Panc1 (cell line): ENCODE data around the gene CD58. TPM values are rescaled to one million over a fixed set of nuclear protein-coding genes. Genes with fewer than 3 reads are reported as not detected.

ENCODE experiments used
- ATAC-seq: fragments of 200-7000 bp; cut with Tn5 transposase; 2 replicates; pipeline ENCODE4 v1.9.1; 2020; ENCODE audit warnings: mild to moderate bottlenecking, moderate library complexity
- BruUV-seq: library from RNA; stranded (reverse); fragments of 400-500 nt; replicated peaks from 2 replicates; lab custom pipeline; 2021; lab: Mats Ljungman, UMichigan
- CTCF ChIA-PET: fragments of 300-600 bp; sonication (Branson Sonifier 250); formaldehyde crosslinking; loops from one replicate; lab custom pipeline; 2022; ENCODE audit warnings: antibody characterized with exemption; lab: Charles Lee
- POLR2A ChIA-PET: fragments of 300-600 bp; sonication (Branson Sonifier 250); formaldehyde crosslinking; loops from one replicate; lab custom pipeline; 2022; ENCODE audit warnings: antibody characterized with exemption; lab: Charles Lee
- DNase-seq: peaks from one replicate; pipeline ENCODE4 v3.0.0-alpha.2; 2010; ENCODE audit warnings: low read depth, low spot score
- H3K27ac ChIP-seq: 2 replicates; pipeline ENCODE4 v1.5.1; 2011; ENCODE audit warnings: mild to moderate bottlenecking, low read length, inconsistent platforms
- H3K27me3 ChIP-seq: fragments of 200-500 bp; sonication (Bioruptor generic); 2 replicates; pipeline ENCODE4 v1.6.0; 2014; ENCODE audit warnings: low read length, inconsistent platforms; ENCODE audit not compliant: control insufficient read depth, insufficient read depth
- H3K36me3 ChIP-seq: fragments of 200-500 bp; sonication (Bioruptor generic); 2 replicates; pipeline ENCODE4 v1.5.1; 2014; ENCODE audit warnings: inconsistent platforms, mild to moderate bottlenecking, low read length, moderate library complexity; ENCODE audit not compliant: control insufficient read depth, insufficient read depth
- H3K4me1 ChIP-seq: 2 replicates; pipeline ENCODE4 v1.5.1; 2011; ENCODE audit warnings: inconsistent platforms, mild to moderate bottlenecking, low read length, moderate library complexity; ENCODE audit not compliant: control insufficient read depth, insufficient read depth
- H3K4me3 ChIP-seq, 2 experiments: 2 replicates each; pipeline ENCODE4 v1.5.1; 2011 to 2012; ENCODE audit warnings: low read depth in 2 of 2, low read length in 2 of 2, mild to moderate bottlenecking in 2 of 2, inconsistent platforms in 1 of 2, moderate library complexity in 1 of 2
- H3K9me3 ChIP-seq: fragments of 200-500 bp; sonication (Bioruptor generic); 2 replicates; pipeline ENCODE4 v1.5.1; 2014; ENCODE audit warnings: low read depth, mild to moderate bottlenecking, inconsistent platforms, low read length, moderate library complexity; ENCODE audit not compliant: control insufficient read depth, insufficient read depth
- POLR2AphosphoS5 ChIP-seq: IDR thresholded peaks from 2 replicates; pipeline ENCODE4 v1.6.1; 2012; ENCODE audit warnings: mild to moderate bottlenecking, low read depth, low read length, moderate library complexity
- SIN3A ChIP-seq: IDR thresholded peaks from 2 replicates; pipeline ENCODE4 v1.6.1; 2012; ENCODE audit warnings: low read depth, mild to moderate bottlenecking, low read length, moderate library complexity, borderline replicate concordance; ENCODE audit not compliant: insufficient read depth
- TCF7L2 ChIP-seq: IDR thresholded peaks from 2 replicates; pipeline ENCODE4 v1.6.1; 2011; ENCODE audit warnings: mild to moderate bottlenecking, low read depth, low read length, inconsistent platforms
- in situ Hi-C: cut with HindIII; loops from 2 replicates; pipeline ENCODE4 v1.10.0; 2016; ENCODE audit warnings: low sequenced_read_pairs, low pct_unique_long_range_greater_than_20kb
- intact Hi-C: fragments of 100-400 bp; cut with micrococcal nuclease; formaldehyde crosslinking; loops from one replicate; pipeline ENCODE4 v1.10.0; 2022; ENCODE audit not compliant: unreplicated experiment
- total RNA-seq: library from RNA; stranded (reverse); gene quantifications from one replicate; pipeline ENCODE4 v1.2.1, GENCODE V29; 2021; ENCODE audit not compliant: unreplicated experiment
- TF ChIP-seq, protein P1 (sequence below): fragments of 450-650 bp; IDR thresholded peaks from 2 replicates; pipeline ENCODE4 v1.5.1; 2017; ENCODE audit warnings: mild to moderate bottlenecking
- TF ChIP-seq, protein P2 (sequence below), 2 experiments: IDR thresholded peaks; 2 replicates each; pipeline ENCODE4 v1.6.1; 2011 to 2012; ENCODE audit warnings: low read depth in 2 of 2, control low read depth in 1 of 2, low read length in 1 of 2, mild to moderate bottlenecking in 1 of 2, moderate library complexity in 1 of 2; ENCODE audit not compliant: insufficient read depth in 1 of 2

The CD58 gene
- total RNA-seq, 1 experiment from 2014 or later = 12.6 TPM

DNA sequence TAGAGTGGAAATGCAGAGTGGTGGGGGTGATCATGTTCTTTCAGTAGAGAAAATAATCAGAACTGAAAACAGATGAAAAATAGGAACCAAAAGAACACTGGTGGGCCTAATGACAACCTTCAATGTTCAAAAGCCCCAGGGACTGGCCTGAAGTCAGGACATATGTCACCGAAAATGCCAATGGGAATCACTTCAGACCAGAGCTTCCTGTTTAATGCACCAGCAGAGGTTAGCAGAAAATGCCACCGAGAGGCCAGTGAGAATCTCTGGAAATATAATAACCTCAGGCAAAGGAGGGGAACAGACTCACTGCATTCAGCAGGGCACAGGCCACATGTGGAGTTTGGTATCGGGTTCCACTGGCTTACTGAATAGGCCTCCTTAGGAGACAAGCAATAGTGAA, 15.9 kb upstream of the CD58 start:
- ATAC-seq = no peak

DNA sequence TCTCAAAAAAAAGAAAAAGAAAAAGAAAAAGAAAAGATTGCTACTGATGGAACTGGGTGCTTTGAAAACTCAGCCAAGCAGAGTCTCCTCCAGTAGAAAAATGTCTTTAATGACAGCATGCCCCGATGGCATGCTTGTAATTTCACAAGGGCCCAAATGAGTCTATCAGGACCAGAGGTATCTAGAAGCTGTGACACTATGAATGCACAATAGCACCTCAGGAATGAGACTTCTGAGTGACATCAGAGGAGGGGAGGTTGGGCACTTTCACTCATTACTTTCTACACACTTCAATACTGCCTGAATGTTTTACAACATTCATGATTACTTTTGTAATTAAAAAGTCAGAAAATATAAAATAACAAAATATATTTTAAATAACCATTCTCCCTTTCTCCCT, 15.1 kb upstream of the CD58 start:
- Histone ChIP-seq H3K36me3 (no peaks in the 10 kb centered on the region), H3K4me1 (no peaks in the 10 kb centered on the region), H3K9me3 (no peaks in the 10 kb centered on the region), H3K4me3 (no peak overlapping the region), H3K27ac (no peak overlapping the region), H3K27me3 (no peaks in the 10 kb centered on the region)
- intact Hi-C loops = no loop called here
- DNase-seq = no peak
- ChIA-PET POLR2A (no interaction called here), CTCF (no interaction called here)
- no peak for ATAC-seq
- TF ChIP-seq, protein P1, sequence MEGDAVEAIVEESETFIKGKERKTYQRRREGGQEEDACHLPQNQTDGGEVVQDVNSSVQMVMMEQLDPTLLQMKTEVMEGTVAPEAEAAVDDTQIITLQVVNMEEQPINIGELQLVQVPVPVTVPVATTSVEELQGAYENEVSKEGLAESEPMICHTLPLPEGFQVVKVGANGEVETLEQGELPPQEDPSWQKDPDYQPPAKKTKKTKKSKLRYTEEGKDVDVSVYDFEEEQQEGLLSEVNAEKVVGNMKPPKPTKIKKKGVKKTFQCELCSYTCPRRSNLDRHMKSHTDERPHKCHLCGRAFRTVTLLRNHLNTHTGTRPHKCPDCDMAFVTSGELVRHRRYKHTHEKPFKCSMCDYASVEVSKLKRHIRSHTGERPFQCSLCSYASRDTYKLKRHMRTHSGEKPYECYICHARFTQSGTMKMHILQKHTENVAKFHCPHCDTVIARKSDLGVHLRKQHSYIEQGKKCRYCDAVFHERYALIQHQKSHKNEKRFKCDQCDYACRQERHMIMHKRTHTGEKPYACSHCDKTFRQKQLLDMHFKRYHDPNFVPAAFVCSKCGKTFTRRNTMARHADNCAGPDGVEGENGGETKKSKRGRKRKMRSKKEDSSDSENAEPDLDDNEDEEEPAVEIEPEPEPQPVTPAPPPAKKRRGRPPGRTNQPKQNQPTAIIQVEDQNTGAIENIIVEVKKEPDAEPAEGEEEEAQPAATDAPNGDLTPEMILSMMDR = no peak
- TF ChIP-seq SIN3A = no peak
- TF ChIP-seq, protein P2, sequence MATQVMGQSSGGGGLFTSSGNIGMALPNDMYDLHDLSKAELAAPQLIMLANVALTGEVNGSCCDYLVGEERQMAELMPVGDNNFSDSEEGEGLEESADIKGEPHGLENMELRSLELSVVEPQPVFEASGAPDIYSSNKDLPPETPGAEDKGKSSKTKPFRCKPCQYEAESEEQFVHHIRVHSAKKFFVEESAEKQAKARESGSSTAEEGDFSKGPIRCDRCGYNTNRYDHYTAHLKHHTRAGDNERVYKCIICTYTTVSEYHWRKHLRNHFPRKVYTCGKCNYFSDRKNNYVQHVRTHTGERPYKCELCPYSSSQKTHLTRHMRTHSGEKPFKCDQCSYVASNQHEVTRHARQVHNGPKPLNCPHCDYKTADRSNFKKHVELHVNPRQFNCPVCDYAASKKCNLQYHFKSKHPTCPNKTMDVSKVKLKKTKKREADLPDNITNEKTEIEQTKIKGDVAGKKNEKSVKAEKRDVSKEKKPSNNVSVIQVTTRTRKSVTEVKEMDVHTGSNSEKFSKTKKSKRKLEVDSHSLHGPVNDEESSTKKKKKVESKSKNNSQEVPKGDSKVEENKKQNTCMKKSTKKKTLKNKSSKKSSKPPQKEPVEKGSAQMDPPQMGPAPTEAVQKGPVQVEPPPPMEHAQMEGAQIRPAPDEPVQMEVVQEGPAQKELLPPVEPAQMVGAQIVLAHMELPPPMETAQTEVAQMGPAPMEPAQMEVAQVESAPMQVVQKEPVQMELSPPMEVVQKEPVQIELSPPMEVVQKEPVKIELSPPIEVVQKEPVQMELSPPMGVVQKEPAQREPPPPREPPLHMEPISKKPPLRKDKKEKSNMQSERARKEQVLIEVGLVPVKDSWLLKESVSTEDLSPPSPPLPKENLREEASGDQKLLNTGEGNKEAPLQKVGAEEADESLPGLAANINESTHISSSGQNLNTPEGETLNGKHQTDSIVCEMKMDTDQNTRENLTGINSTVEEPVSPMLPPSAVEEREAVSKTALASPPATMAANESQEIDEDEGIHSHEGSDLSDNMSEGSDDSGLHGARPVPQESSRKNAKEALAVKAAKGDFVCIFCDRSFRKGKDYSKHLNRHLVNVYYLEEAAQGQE (IDR thresholded peaks at IDR 0.05; ENCODE audit: insufficient read depth in 1 of 2, low read depth in 2 of 2, low read length in 1 of 2) = no peak
- no peak for TF ChIP-seq POLR2AphosphoS5
- no peak for TF ChIP-seq TCF7L2
- in situ Hi-C loops = no loop called here
- BruUV-seq = no TSS peak

More for the DNA sequence above, 15.9 kb upstream of the CD58 start:
- POLR2A ChIA-PET = no interaction called here
- no peak for DNase-seq
- no peak for TF ChIP-seq SIN3A
- TF ChIP-seq, protein P2 (IDR thresholded peaks at IDR 0.05; ENCODE audit: insufficient read depth in 1 of 2, low read depth in 2 of 2, low read length in 1 of 2) = no peak
- no peak for TF ChIP-seq TCF7L2
- TF ChIP-seq, protein P1 = no peak
- no peak for TF ChIP-seq POLR2AphosphoS5
- in situ Hi-C loops = no loop called here
- Histone ChIP-seq H3K9me3 (no peaks in the 10 kb centered on the region), H3K27me3 (no peaks in the 10 kb centered on the region), H3K27ac (no peak overlapping the region), H3K4me3 (no peak overlapping the region), H3K4me1 (no peaks in the 10 kb centered on the region), H3K36me3 (no peaks in the 10 kb centered on the region)
- intact Hi-C loops = no loop called here
- CTCF ChIA-PET = no interaction called here
- no TSS peak for BruUV-seq
